Mesenchymal stem cell (in vitro differentiated cells and primary cell): ENCODE results near the gene NR3C2.

Source experiments
- DNase-seq: peaks from one replicate; pipeline ENCODE4 v3.0.0-alpha.2; 2013
- H2AFZ ChIP-seq: one replicate; pipeline ENCODE4 v1.6.1; 2013; ENCODE audit warnings: low read depth, mild to moderate bottlenecking, control low read depth, inconsistent platforms, low read length, moderate library complexity
- H2AK5ac ChIP-seq: 2 replicates; pipeline ENCODE4 v1.6.1; 2013; ENCODE audit warnings: low read length, moderate library complexity, mild to moderate bottlenecking, inconsistent platforms; ENCODE audit not compliant: severe bottlenecking
- H2BK120ac ChIP-seq: one replicate; pipeline ENCODE4 v1.6.1; 2013; ENCODE audit warnings: low read depth, mild to moderate bottlenecking, inconsistent platforms, low read length, moderate library complexity
- H2BK12ac ChIP-seq, 2 experiments: one replicate each; pipeline ENCODE4 v1.6.1; 2013; ENCODE audit warnings: inconsistent platforms in 2 of 2, low read length in 2 of 2, mild to moderate bottlenecking in 2 of 2, moderate library complexity in 2 of 2, control low read depth in 1 of 2
- H2BK15ac ChIP-seq: one replicate; pipeline ENCODE4 v1.6.1; 2013; ENCODE audit warnings: mild to moderate bottlenecking, low read depth, inconsistent platforms; ENCODE audit not compliant: poor library complexity, severe bottlenecking
- H2BK5ac ChIP-seq: 2 replicates; pipeline ENCODE4 v1.6.1; 2013; ENCODE audit warnings: low read depth, mild to moderate bottlenecking, low read length, control low read depth, inconsistent platforms; ENCODE audit not compliant: poor library complexity, severe bottlenecking
- H3K14ac ChIP-seq, 2 experiments: one replicate each; pipeline ENCODE4 v1.6.1; 2013; ENCODE audit warnings: inconsistent platforms in 2 of 2, low read length in 2 of 2, control low read depth in 1 of 2, mild to moderate bottlenecking in 1 of 2, moderate library complexity in 1 of 2
- H3K18ac ChIP-seq, 2 experiments: one replicate each; pipeline ENCODE4 v1.6.1; 2013; ENCODE audit warnings: inconsistent platforms in 2 of 2, low read length in 2 of 2, control low read depth in 1 of 2, low read depth in 1 of 2, mild to moderate bottlenecking in 1 of 2
- H3K23ac ChIP-seq, 2 experiments: one replicate each; pipeline ENCODE4 v1.6.1; 2013; ENCODE audit warnings: inconsistent platforms in 2 of 2, low read length in 2 of 2, mild to moderate bottlenecking in 2 of 2, moderate library complexity in 2 of 2, control low read depth in 1 of 2
- H3K27ac ChIP-seq: 2 replicates; pipeline ENCODE4 v1.5.1; 2013; ENCODE audit warnings: mild to moderate bottlenecking, moderate library complexity, low read length, control low read depth, inconsistent platforms; ENCODE audit not compliant: poor library complexity, severe bottlenecking
- H3K27me3 ChIP-seq, 2 experiments: 2 replicates each; pipeline versions ENCODE4 v1.6.1 to v1.7.0; 2013; ENCODE audit warnings: low read length in 2 of 2, mild to moderate bottlenecking in 2 of 2, moderate library complexity in 2 of 2, control low read depth in 1 of 2, inconsistent platforms in 1 of 2; ENCODE audit not compliant: control insufficient read depth in 1 of 2, insufficient read depth in 1 of 2
- H3K36me3 ChIP-seq, 2 experiments: 2 replicates each; pipeline versions ENCODE4 v1.6.1 to v1.7.0; 2013; ENCODE audit warnings: low read length in 2 of 2, control low read depth in 1 of 2, inconsistent platforms in 1 of 2, low read depth in 1 of 2, mild to moderate bottlenecking in 1 of 2; ENCODE audit not compliant: insufficient read depth in 2 of 2, control insufficient read depth in 1 of 2
- H3K4ac ChIP-seq, 2 experiments: one replicate each; pipeline ENCODE4 v1.6.1; 2013; ENCODE audit warnings: inconsistent platforms in 2 of 2, low read length in 2 of 2, mild to moderate bottlenecking in 2 of 2, moderate library complexity in 2 of 2, control low read depth in 1 of 2, low read depth in 1 of 2
- H3K4me1 ChIP-seq: 2 replicates; pipeline ENCODE4 v1.6.1; 2013; ENCODE audit warnings: low read depth, low read length, control low read depth; ENCODE audit not compliant: control insufficient read depth, insufficient read depth
- H3K4me2 ChIP-seq: 2 replicates; pipeline ENCODE4 v1.6.1; 2013; ENCODE audit warnings: low read length, mild to moderate bottlenecking, inconsistent platforms; ENCODE audit not compliant: poor library complexity, severe bottlenecking
- H3K4me3 ChIP-seq, 2 experiments: 2 replicates each; pipeline versions ENCODE4 v1.5.1 to v1.7.0; 2013; ENCODE audit warnings: low read length in 2 of 2, mild to moderate bottlenecking in 2 of 2, control low read depth in 1 of 2, low read depth in 1 of 2; ENCODE audit not compliant: insufficient read depth in 1 of 2
- H3K79me1 ChIP-seq: replicated peaks from 2 replicates; pipeline ENCODE4 v1.6.1; 2013; ENCODE audit warnings: mild to moderate bottlenecking, control low read depth, low read length, inconsistent platforms; ENCODE audit not compliant: poor library complexity, severe bottlenecking
- H3K9ac ChIP-seq: 2 replicates; pipeline ENCODE4 v1.7.0; 2013; ENCODE audit warnings: mild to moderate bottlenecking, low read length, moderate library complexity
- H3K9me3 ChIP-seq: 2 replicates; pipeline ENCODE4 v1.7.0; 2013; ENCODE audit warnings: mild to moderate bottlenecking, low read length; ENCODE audit not compliant: control insufficient read depth
- H4K8ac ChIP-seq: one replicate; pipeline ENCODE4 v1.6.1; 2013; ENCODE audit warnings: inconsistent platforms, mild to moderate bottlenecking, low read length, moderate library complexity
- H4K91ac ChIP-seq: one replicate; pipeline ENCODE4 v1.6.1; 2013; ENCODE audit warnings: mild to moderate bottlenecking, low read length, inconsistent platforms
- WGBS: methylation state at CpG from one replicate; pipeline ENCODE4 v1.1.7; 2013; ENCODE audit warnings: mixed read lengths; 5-methylcytosine and 5-hydroxymethylcytosine counted together

NR3C2 gene

GRCh38 chr4:148068065-148068911 is 373.9 kb downstream of the NR3C2 start:
- Histone ChIP-seq H3K27ac (no peak overlapping the region), H2AFZ (no peak overlapping the region), H3K4me3 (no peak overlapping the region), H3K18ac (peak overlapping the region in 1 of 2 experiments; percentile 34), H3K27me3 (no peaks in the 10 kb centered on the region), H3K79me1 (peaks cover 41% of the 10 kb centered on the region), H3K9ac (no peak overlapping the region), H2BK120ac (no peak overlapping the region), H3K9me3 (no peaks in the 10 kb centered on the region), H4K91ac (peak overlapping the region; percentile 25), H3K4ac (no peak overlapping the region), H2AK5ac (no peak overlapping the region), H2BK5ac (no peak overlapping the region), H3K14ac (no peak overlapping the region), H4K8ac (no peak overlapping the region), H2BK15ac (no peak overlapping the region), H3K36me3 (peaks cover 27 to 66% of the 10 kb centered on the region in 2 experiments), H3K4me2 (no peak overlapping the region), H3K23ac (no peak overlapping the region), H2BK12ac (no peak overlapping the region), H3K4me1 (peaks cover 11% of the 10 kb centered on the region)
- WGBS, result 78% methylated on average over 13 of the region's 13 CpGs
- DNase-seq, result no peak

GRCh38 chr4:148067301-148067916 is 374.8 kb downstream of the NR3C2 start:
- no peak overlapping the region for H2BK120ac ChIP-seq
- peak; percentile 28 for DNase-seq

DNA sequence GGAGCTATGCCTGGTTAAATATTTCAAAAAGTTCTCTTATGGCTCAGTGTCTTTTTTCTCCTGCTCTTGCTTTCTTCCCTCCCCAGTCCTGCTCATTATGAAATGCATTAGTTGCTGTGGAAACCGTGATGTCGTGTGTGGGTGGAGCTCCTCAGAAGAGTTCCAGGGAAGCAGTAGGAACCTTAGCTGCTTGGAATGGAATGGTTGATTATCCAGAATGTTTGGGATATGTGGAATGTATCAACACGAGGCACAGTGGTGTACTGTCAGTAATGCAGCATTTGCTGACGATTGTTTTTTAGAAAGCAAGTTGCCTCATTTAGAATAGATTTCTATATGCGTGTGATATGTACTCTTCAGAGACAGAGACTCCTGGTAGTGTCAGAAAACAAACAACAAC is 377.1 kb downstream of the NR3C2 start:
- H3K27ac ChIP-seq, result no peak overlapping the region
- H2AK5ac ChIP-seq, result no peak overlapping the region
- no peak overlapping the region for H2BK12ac ChIP-seq
- DNase-seq, result peak; percentile 87
- H3K18ac ChIP-seq, result no peak overlapping the region
- no peak overlapping the region for H3K4ac ChIP-seq
- H2BK15ac ChIP-seq, result no peak overlapping the region
- H3K14ac ChIP-seq, result no peak overlapping the region
- no peak overlapping the region for H3K4me3 ChIP-seq
- no peak overlapping the region for H2AFZ ChIP-seq
- H4K8ac ChIP-seq, result no peak overlapping the region
- H3K23ac ChIP-seq, result no peak overlapping the region
- H4K91ac ChIP-seq, result no peak overlapping the region
- no peaks in the 10 kb centered on the region for H3K27me3 ChIP-seq
- H3K36me3 ChIP-seq, result peaks cover 18 to 62% of the 10 kb centered on the region in 2 experiments
- H3K9me3 ChIP-seq, result no peaks in the 10 kb centered on the region
- peaks cover 14% of the 10 kb centered on the region for H3K4me1 ChIP-seq
- H2BK120ac ChIP-seq, result no peak overlapping the region
- H3K79me1 ChIP-seq, result peaks cover 49% of the 10 kb centered on the region
- 74% methylated on average over 3 of the region's 5 CpGs for WGBS
- H2BK5ac ChIP-seq, result no peak overlapping the region
- H3K4me2 ChIP-seq, result no peak overlapping the region
- H3K9ac ChIP-seq, result peak overlapping the region; percentile 27

More at GRCh38 chr4:148067301-148067916, 374.8 kb downstream of the NR3C2 start:
- peak overlapping the region in 1 of 2 experiments; percentile 28 for H3K18ac ChIP-seq
- no peak overlapping the region for H3K23ac ChIP-seq
- H2BK15ac ChIP-seq, result no peak overlapping the region
- no peak overlapping the region for H2BK5ac ChIP-seq
- H3K9ac ChIP-seq, result no peak overlapping the region
- no peak overlapping the region for H3K4ac ChIP-seq
- no peak overlapping the region for H2BK12ac ChIP-seq
- WGBS, result 87% methylated on average over 5 of the region's 6 CpGs
- H3K27me3 ChIP-seq, result no peaks in the 10 kb centered on the region
- no peak overlapping the region for H3K14ac ChIP-seq
- no peak overlapping the region for H2AK5ac ChIP-seq
- peaks cover 13% of the 10 kb centered on the region for H3K4me1 ChIP-seq
- no peak overlapping the region for H3K4me2 ChIP-seq
- no peak overlapping the region for H4K91ac ChIP-seq
- no peak overlapping the region for H3K4me3 ChIP-seq
- no peak overlapping the region for H3K27ac ChIP-seq
- H2AFZ ChIP-seq, result no peak overlapping the region
- peaks cover 43% of the 10 kb centered on the region for H3K79me1 ChIP-seq
- no peak overlapping the region for H4K8ac ChIP-seq
- peaks cover 24 to 66% of the 10 kb centered on the region in 2 experiments for H3K36me3 ChIP-seq
- H3K9me3 ChIP-seq, result no peaks in the 10 kb centered on the region

DNA sequence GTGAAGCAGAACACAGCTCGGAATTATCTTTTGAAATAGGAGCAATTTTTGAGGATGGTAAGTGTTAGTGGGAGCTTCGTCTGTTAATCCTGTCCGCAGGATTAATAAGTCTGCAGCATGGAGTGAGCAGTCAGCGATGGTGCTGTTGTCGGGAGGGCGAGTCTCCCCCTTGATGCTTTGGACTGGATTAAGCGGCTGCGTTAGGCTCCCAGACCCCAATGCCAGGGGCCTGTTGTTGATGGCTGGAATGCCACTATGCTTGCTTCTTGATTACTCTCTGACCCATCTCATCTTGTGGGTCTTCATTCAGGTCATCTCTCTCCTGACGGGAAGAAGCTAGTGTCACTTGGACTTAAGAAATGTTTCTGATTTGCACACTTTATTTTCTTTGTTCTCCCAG is 377.8 kb downstream of the NR3C2 start:
- H3K9me3 ChIP-seq, result no peaks in the 10 kb centered on the region
- no peak for DNase-seq
- peak overlapping the region; percentile 27 for H3K9ac ChIP-seq
- H3K14ac ChIP-seq, result no peak overlapping the region
- H3K4ac ChIP-seq, result no peak overlapping the region
- H3K4me1 ChIP-seq, result peaks cover 14% of the 10 kb centered on the region
- H2BK5ac ChIP-seq, result no peak overlapping the region
- H2BK15ac ChIP-seq, result no peak overlapping the region
- H3K4me3 ChIP-seq, result no peak overlapping the region
- peak overlapping the region in 1 of 2 experiments; percentile 11 for H3K18ac ChIP-seq
- WGBS, result 97% methylated on average over 9 of the region's 9 CpGs
- no peak overlapping the region for H3K4me2 ChIP-seq
- H3K79me1 ChIP-seq, result peaks cover 50% of the 10 kb centered on the region
- no peak overlapping the region for H3K23ac ChIP-seq
- H4K91ac ChIP-seq, result no peak overlapping the region
- H3K36me3 ChIP-seq, result peaks cover 18 to 62% of the 10 kb centered on the region in 2 experiments
- H2BK120ac ChIP-seq, result no peak overlapping the region
- H3K27ac ChIP-seq, result no peak overlapping the region
- no peak overlapping the region for H2AFZ ChIP-seq
- no peak overlapping the region for H4K8ac ChIP-seq
- H2BK12ac ChIP-seq, result no peak overlapping the region
- H3K27me3 ChIP-seq, result no peaks in the 10 kb centered on the region
- no peak overlapping the region for H2AK5ac ChIP-seq
